Gastroesophageal sphincter (tissue), 3 donors: ENCODE measurements around the gene NOP10.
"Not testable (repeated sequence)": the region's sequence is repeated elsewhere in the genome, so short reads cannot be mapped to it uniquely, and the experiment has no call there.

ENCODE experiments used
- POLR2A ChIP-seq, 2 donors: fragments of 450-650 bp; IDR thresholded peaks; one replicate each; pipeline ENCODE4 v1.6.1; 2017; ENCODE audit warnings: antibody characterized with exemption in 2 of 2, mild to moderate bottlenecking in 2 of 2, moderate library complexity in 1 of 2
- TF ChIP-seq, protein P1 (sequence below), 4 experiments: fragments of 200-600 bp in 2 of 4; fragments of 450-650 bp in 2 of 4; sonication (generic) in 1 of 4; IDR thresholded peaks; one replicate each; pipeline ENCODE4 v1.5.1; 2017 to 2019; ENCODE audit warnings: antibody characterized with exemption in 4 of 4, mild to moderate bottlenecking in 2 of 4, moderate library complexity in 2 of 4

DNA sequence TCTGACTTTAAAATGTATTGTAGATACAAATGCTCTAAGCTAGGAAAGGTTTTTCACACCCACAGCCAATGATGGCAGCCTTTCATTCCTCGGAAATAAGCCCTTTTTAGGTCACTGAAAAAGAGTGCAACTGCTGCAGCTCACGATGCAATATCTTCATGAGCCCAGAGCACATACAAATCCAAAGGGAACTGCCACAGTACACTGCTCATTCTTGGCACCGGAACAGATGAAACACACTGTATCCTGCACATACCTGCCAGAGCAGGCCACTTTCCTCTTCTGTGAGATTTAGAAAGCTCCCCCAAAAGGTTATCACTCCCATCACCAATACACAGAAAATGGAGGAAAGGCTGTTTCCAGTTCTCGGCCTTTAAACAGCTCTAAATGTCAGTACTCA lies 37.6 kb upstream of the NOP10 start:
- TF ChIP-seq POLR2A (IDR thresholded peaks at IDR 0.05), result not testable (repeated sequence)
- TF ChIP-seq, protein P1, sequence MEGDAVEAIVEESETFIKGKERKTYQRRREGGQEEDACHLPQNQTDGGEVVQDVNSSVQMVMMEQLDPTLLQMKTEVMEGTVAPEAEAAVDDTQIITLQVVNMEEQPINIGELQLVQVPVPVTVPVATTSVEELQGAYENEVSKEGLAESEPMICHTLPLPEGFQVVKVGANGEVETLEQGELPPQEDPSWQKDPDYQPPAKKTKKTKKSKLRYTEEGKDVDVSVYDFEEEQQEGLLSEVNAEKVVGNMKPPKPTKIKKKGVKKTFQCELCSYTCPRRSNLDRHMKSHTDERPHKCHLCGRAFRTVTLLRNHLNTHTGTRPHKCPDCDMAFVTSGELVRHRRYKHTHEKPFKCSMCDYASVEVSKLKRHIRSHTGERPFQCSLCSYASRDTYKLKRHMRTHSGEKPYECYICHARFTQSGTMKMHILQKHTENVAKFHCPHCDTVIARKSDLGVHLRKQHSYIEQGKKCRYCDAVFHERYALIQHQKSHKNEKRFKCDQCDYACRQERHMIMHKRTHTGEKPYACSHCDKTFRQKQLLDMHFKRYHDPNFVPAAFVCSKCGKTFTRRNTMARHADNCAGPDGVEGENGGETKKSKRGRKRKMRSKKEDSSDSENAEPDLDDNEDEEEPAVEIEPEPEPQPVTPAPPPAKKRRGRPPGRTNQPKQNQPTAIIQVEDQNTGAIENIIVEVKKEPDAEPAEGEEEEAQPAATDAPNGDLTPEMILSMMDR (IDR thresholded peaks at IDR 0.05), result not testable (repeated sequence)
